ENCODE measurements around the gene L3MBTL3. TPM values are rescaled to one million over a fixed set of nuclear protein-coding genes. Genes with fewer than 3 reads are reported as not detected.

L3MBTL3 gene
- total RNA-seq, 4 donors from 2014 or later = 8.1 to 18.1 (median 14.2) TPM

GRCh38 chr6:130020907-130021629, 2.7 kb downstream of the L3MBTL3 start:
- 9% methylated on average over 29 of the region's 29 CpGs for whole genome bisulfite sequencing, 2 donors
- H3K9me3 ChIP-seq = no peaks in the 10 kb centered on the region
- peak overlapping the region; percentile 66 to 91 (median 76) for H3K27ac ChIP-seq
- TF ChIP-seq CTCF (IDR thresholded peaks at IDR 0.05) = peak; percentile 31 to 86 (median 76)
- peak in 1 of 2 donors; percentile 48 for TF ChIP-seq POLR2A (IDR thresholded peaks at IDR 0.05)
- no peaks in the 10 kb centered on the region for H3K27me3 ChIP-seq
- intact Hi-C loops (cut with DNase I) = no loop called here
- peak overlapping the region; percentile 38 to 71 (median 67) for H3K4me3 ChIP-seq (replicated peaks in 1 of 3)
- H3K4me1 ChIP-seq = peaks cover 4% of the 10 kb centered on the region in 2 donors
- H3K36me3 ChIP-seq = no peaks in the 10 kb centered on the region
- peak; percentile 83 to 87 for DNase-seq

GRCh38 chr6:130026859-130027258, 8.5 kb downstream of the L3MBTL3 start:
- no peaks in the 10 kb centered on the region for H3K9me3 ChIP-seq
- no peak overlapping the region for H3K4me3 ChIP-seq (replicated peaks in 1 of 3)
- whole genome bisulfite sequencing, 2 donors = 97% methylated on average over 2 of the region's 2 CpGs
- H3K36me3 ChIP-seq = no peaks in the 10 kb centered on the region
- H3K27ac ChIP-seq = no peak overlapping the region
- DNase-seq = no peak
- TF ChIP-seq POLR2A (IDR thresholded peaks at IDR 0.05) = no peak
- no peak for TF ChIP-seq CTCF (IDR thresholded peaks at IDR 0.05)
- no peaks in the 10 kb centered on the region for H3K27me3 ChIP-seq
- intact Hi-C loops (cut with DNase I) = no loop called here
- no peaks in the 10 kb centered on the region for H3K4me1 ChIP-seq

DNA sequence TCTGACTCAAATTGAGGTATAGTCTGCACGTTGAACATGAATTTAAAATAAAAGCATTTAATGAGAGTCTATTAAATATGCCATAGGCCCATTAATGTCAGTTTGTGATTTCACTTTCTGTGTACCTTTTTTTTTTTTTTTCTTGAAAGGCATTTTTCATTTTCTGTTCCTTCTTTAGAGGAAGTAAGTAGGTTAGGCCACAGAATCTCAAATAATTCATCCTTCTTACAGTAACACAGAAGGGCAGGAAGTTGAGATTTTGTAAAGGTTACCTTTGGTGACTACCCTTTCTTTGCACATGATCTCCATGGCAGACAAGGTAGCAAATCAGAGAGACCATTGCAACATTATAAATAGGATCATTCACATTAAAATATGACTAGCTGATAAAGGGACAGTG, 9.6 kb downstream of the L3MBTL3 start:
- no peak overlapping the region for H3K4me3 ChIP-seq (replicated peaks in 1 of 3)
- H3K36me3 ChIP-seq = no peaks in the 10 kb centered on the region
- H3K4me1 ChIP-seq = no peaks in the 10 kb centered on the region
- no peaks in the 10 kb centered on the region for H3K27me3 ChIP-seq
- H3K27ac ChIP-seq = no peak overlapping the region
- intact Hi-C loops (cut with DNase I) = no loop called here
- 89 to 95% methylated on average over 1 of the region's 1 CpG for WGBS, 2 donors
- TF ChIP-seq POLR2A (IDR thresholded peaks at IDR 0.05) = no peak
- no peak for TF ChIP-seq CTCF (IDR thresholded peaks at IDR 0.05)
- H3K9me3 ChIP-seq = no peaks in the 10 kb centered on the region
- DNase-seq = no peak

DNA sequence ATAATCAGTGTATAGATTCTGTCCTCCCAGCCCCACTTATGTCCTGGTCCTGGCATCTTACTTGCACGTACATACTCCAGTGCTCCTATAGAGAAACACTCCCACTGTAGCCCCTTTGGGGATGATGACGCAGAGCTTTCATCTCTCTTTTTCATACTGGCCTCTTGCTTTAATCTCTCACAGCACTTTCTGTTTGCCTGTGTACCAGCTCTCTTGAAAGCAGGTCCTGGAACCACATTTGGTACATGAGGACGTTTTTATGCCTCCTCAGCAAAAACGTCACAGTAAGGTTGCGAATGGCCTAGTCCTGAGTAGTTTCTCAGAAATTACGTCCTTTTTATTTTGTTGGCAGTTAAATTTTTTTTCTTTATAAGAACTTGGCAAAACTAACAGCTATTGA, 10.8 kb downstream of the L3MBTL3 start:
- Histone ChIP-seq H3K4me1 (no peaks in the 10 kb centered on the region), H3K27ac (no peak overlapping the region), H3K27me3 (no peaks in the 10 kb centered on the region), H3K36me3 (no peaks in the 10 kb centered on the region), H3K9me3 (no peaks in the 10 kb centered on the region), H3K4me3 (replicated peaks in 1 of 3) (no peak overlapping the region)
- DNase-seq = no peak
- 82 to 86% methylated on average over 6 of the region's 6 CpGs for WGBS, 2 donors
- intact Hi-C loops (cut with DNase I) = no loop called here
- no peak for TF ChIP-seq POLR2A (IDR thresholded peaks at IDR 0.05)
- no peak for TF ChIP-seq CTCF (IDR thresholded peaks at IDR 0.05)

- intact Hi-C loops (cut with DNase I) = no loop called here
- no peak for TF ChIP-seq POLR2A (IDR thresholded peaks at IDR 0.05)
- TF ChIP-seq CTCF (IDR thresholded peaks at IDR 0.05) = no peak
- no peak for DNase-seq
These were observed 14.5 kb downstream of the L3MBTL3 start for GRCh38 chr6:130032758-130033340.

More at GRCh38 chr6:130032758-130033340, 14.5 kb downstream of the L3MBTL3 start:
- no peak overlapping the region for H3K27ac ChIP-seq
- no peaks in the 10 kb centered on the region for H3K4me1 ChIP-seq
- no peaks in the 10 kb centered on the region for H3K36me3 ChIP-seq
- 94 to 95% methylated on average over 9 of the region's 9 CpGs for WGBS, 2 donors
- no peaks in the 10 kb centered on the region for H3K27me3 ChIP-seq
- no peaks in the 10 kb centered on the region for H3K9me3 ChIP-seq
- H3K4me3 ChIP-seq (replicated peaks in 1 of 3) = no peak overlapping the region

All from thyroid gland (tissue), 4 donors.